HCT116 (cell line): ENCODE data around the gene CAT. TPM values are rescaled to one million over a fixed set of nuclear protein-coding genes. Genes with fewer than 3 reads are reported as not detected.

Source experiments
- ATAC-seq: fragments of 200-7000 bp; cut with Tn5 transposase; 2 replicates; pipeline ENCODE4 v1.9.1; 2020; ENCODE audit warnings: mild to moderate bottlenecking, moderate library complexity
- BruUV-seq: library from RNA; stranded (reverse); fragments of 400-500 nt; replicated peaks from 2 replicates; lab custom pipeline; 2021; lab: Mats Ljungman, UMichigan
- CTCF ChIA-PET: fragments of 300-600 bp; sonication (Branson Sonifier 250); formaldehyde crosslinking; loops from one replicate; lab custom pipeline; 2021; ENCODE audit warnings: antibody characterized with exemption; lab: Charles Lee
- POLR2A ChIA-PET: fragments of 300-600, 350-600 bp; sonication (Branson Sonifier 250); formaldehyde crosslinking; loops from one replicate; lab custom pipeline; 2021; ENCODE audit warnings: antibody characterized with exemption; lab: Charles Lee
- RAD21 ChIA-PET, 2 experiments: fragments of 300-600 bp; sonication (Branson Sonifier 250); formaldehyde crosslinking; loops; one replicate each; lab custom pipeline; 2023; ENCODE audit warnings: low total read pairs in 2 of 2; ENCODE audit not compliant: uncharacterized antibody in 2 of 2, unreplicated experiment in 2 of 2, low non-redundant PET in 1 of 2; lab: Charles Lee
- DNase-seq: peaks from one replicate; pipeline ENCODE4 v3.0.0-alpha.2; 2010; ENCODE audit warnings: low read depth, low spot score
- H2AFZ ChIP-seq: fragments of 200-600 bp; shearing (Covaris generic), sonication (generic); 2 replicates; pipeline ENCODE4 v1.6.1; 2017; ENCODE audit warnings: low read depth, mixed run types, mixed read lengths, antibody characterized with exemption, low read length; ENCODE audit not compliant: poor library complexity, severe bottlenecking
- H3K27ac ChIP-seq: 2 replicates; pipeline ENCODE4 v1.5.1; 2012; ENCODE audit warnings: low read depth, low read length
- H3K27me3 ChIP-seq: fragments of 200-600 bp; sonication (generic); 2 replicates; pipeline ENCODE4 v1.6.1; 2016; ENCODE audit warnings: mixed run types, low read length, mixed read lengths; ENCODE audit not compliant: insufficient read depth
- H3K36me3 ChIP-seq, 2 experiments: fragments of 200-500 bp in 1 of 2; fragments of 200-600 bp in 1 of 2; sonication (Bioruptor generic) in 1 of 2; sonication (generic) in 1 of 2; 2 replicates each; pipeline versions ENCODE4 v1.5.1 to v1.6.1; 2014 to 2016; ENCODE audit warnings: low read length in 2 of 2, inconsistent platforms in 1 of 2, mixed read lengths in 1 of 2, mixed run types in 1 of 2; ENCODE audit not compliant: insufficient read depth in 2 of 2, control insufficient read depth in 1 of 2
- H3K4me1 ChIP-seq, 2 experiments: fragments of 200-600 bp in 1 of 2; sonication (generic) in 1 of 2; 2 replicates each; pipeline versions ENCODE4 v1.5.1 to v1.6.1; 2012 to 2017; ENCODE audit warnings: low read length in 2 of 2, inconsistent platforms in 1 of 2, mild to moderate bottlenecking in 1 of 2, mixed read lengths in 1 of 2, mixed run types in 1 of 2, moderate library complexity in 1 of 2; ENCODE audit not compliant: insufficient read depth in 2 of 2, control insufficient read depth in 1 of 2
- H3K4me2 ChIP-seq: fragments of 200-600 bp; sonication (generic); 2 replicates; pipeline ENCODE4 v1.6.1; 2017; ENCODE audit warnings: mixed run types, low read length, mixed read lengths
- H3K4me3 ChIP-seq, 2 experiments: fragments of 200-600 bp in 1 of 2; sonication (generic) in 1 of 2; replicated peaks in 1 of 2; 2 replicates each; pipeline ENCODE4 v1.5.1; 2011 to 2016; ENCODE audit warnings: low read length in 2 of 2, control low read depth in 1 of 2, low read depth in 1 of 2, mild to moderate bottlenecking in 1 of 2, mixed read lengths in 1 of 2, mixed run types in 1 of 2
- H3K79me2 ChIP-seq: fragments of 200-600 bp; sonication (generic); 2 replicates; pipeline ENCODE4 v1.6.1; 2017; ENCODE audit warnings: mild to moderate bottlenecking, mixed run types, low read length, moderate library complexity, mixed read lengths; ENCODE audit not compliant: insufficient read depth
- H3K9ac ChIP-seq: fragments of 200-600 bp; sonication (generic); 2 replicates; pipeline ENCODE4 v1.6.1; 2016; ENCODE audit warnings: low read length, mixed read lengths
- H3K9me2 ChIP-seq: fragments of 200-600 bp; sonication (generic), shearing (Covaris generic); 2 replicates; pipeline ENCODE4 v1.6.1; 2017; ENCODE audit warnings: mixed run types, mild to moderate bottlenecking, moderate library complexity; ENCODE audit not compliant: insufficient read depth
- H3K9me3 ChIP-seq, 2 experiments: fragments of 200-500 bp in 1 of 2; fragments of 200-600 bp in 1 of 2; sonication (Bioruptor generic) in 1 of 2; sonication (generic) in 1 of 2; 2 replicates each; pipeline ENCODE4 v1.6.1; 2014 to 2017; ENCODE audit warnings: low read length in 2 of 2, mixed read lengths in 2 of 2, inconsistent platforms in 1 of 2, low read depth in 1 of 2, mild to moderate bottlenecking in 1 of 2, mixed run types in 1 of 2, moderate library complexity in 1 of 2; ENCODE audit not compliant: control insufficient read depth in 1 of 2, insufficient read depth in 1 of 2
- H4K20me1 ChIP-seq: fragments of 200-600 bp; sonication (generic), shearing (Covaris generic); 2 replicates; pipeline ENCODE4 v1.6.1; 2017; ENCODE audit warnings: mixed run types, mild to moderate bottlenecking, moderate library complexity; ENCODE audit not compliant: insufficient read depth
- CEBPB ChIP-seq: IDR thresholded peaks from 2 replicates; pipeline ENCODE4 v1.6.1; 2012; ENCODE audit warnings: low read depth
- EZH2 ChIP-seq: fragments of 200-600 bp; sonication (generic); IDR thresholded peaks from 2 replicates; pipeline ENCODE4 v1.6.1; 2017; ENCODE audit warnings: antibody characterized with exemption, mixed run types
- FOSL1 ChIP-seq: IDR thresholded peaks from 2 replicates; pipeline ENCODE4 v1.6.1; 2012; ENCODE audit warnings: low read depth
- POLR2A ChIP-seq: IDR thresholded peaks from 2 replicates; pipeline ENCODE4 v1.7.0; 2011; ENCODE audit warnings: borderline replicate concordance; ENCODE audit not compliant: insufficient read depth, insufficient read length; ENCODE audit errors: extremely low read depth
- POLR2AphosphoS5 ChIP-seq: IDR thresholded peaks from 2 replicates; pipeline ENCODE4 v1.6.1; 2011; ENCODE audit warnings: mild to moderate bottlenecking, low read depth, low read length, moderate library complexity
- REST ChIP-seq: IDR thresholded peaks from 2 replicates; pipeline ENCODE4 v1.6.1; 2012; ENCODE audit warnings: low read depth
- SP1 ChIP-seq: IDR thresholded peaks from 2 replicates; pipeline ENCODE4 v1.6.1; 2012; ENCODE audit warnings: low read depth
- ZNF274 ChIP-seq: fragments of 200-500 bp; sonication (Bioruptor generic); IDR thresholded peaks from 2 replicates; pipeline ENCODE4 v1.6.1; 2014; ENCODE audit warnings: mild to moderate bottlenecking, low read depth, low read length, inconsistent platforms
- intact Hi-C: fragments of 100-400 bp; cut with micrococcal nuclease; formaldehyde crosslinking; loops from 2 replicates; pipeline ENCODE4 v1.10.0; 2022
- total RNA-seq: library from RNA; stranded (reverse); gene quantifications from one replicate; pipeline ENCODE4 v1.2.1, GENCODE V29; 2021; ENCODE audit not compliant: unreplicated experiment
- TF ChIP-seq, protein P1 (sequence below): IDR thresholded peaks from 2 replicates; pipeline ENCODE4 v1.6.1; 2012

The CAT gene
- total RNA-seq, 1 experiment from 2014 or later, result 50.9 TPM

- ChIA-PET CTCF (interaction anchor here (1.7 kb wide), 1 partner anchor 19 kb away, joined by 4 read pairs; no protein-coding TSS in a partner anchor), POLR2A (no interaction called here), RAD21 (no interaction called here)
- Histone ChIP-seq H4K20me1 (no peaks in the 10 kb centered on the region), H3K27me3 (no peaks in the 10 kb centered on the region), H3K27ac (no peak overlapping the region), H3K9me3 (no peaks in the 10 kb centered on the region), H3K9ac (no peak overlapping the region), H2AFZ (no peak overlapping the region), H3K9me2 (no peaks in the 10 kb centered on the region), H3K79me2 (peaks cover 5% of the 10 kb centered on the region; the same call in 1 of the 2 replicates), H3K36me3 (peaks cover 4 to 27% of the 10 kb centered on the region in 2 experiments), H3K4me2 (no peak overlapping the region), H3K4me1 (no peaks in the 10 kb centered on the region), H3K4me3 (no peak overlapping the region)
- intact Hi-C loops, result no loop called here
- DNase-seq, result no peak
- TF ChIP-seq POLR2AphosphoS5 (no peak), SP1 (no peak), REST (no peak), EZH2 (no peak), POLR2A (no peak), CEBPB (no peak), FOSL1 (no peak), ZNF274 (no peak)
- TF ChIP-seq, protein P1, sequence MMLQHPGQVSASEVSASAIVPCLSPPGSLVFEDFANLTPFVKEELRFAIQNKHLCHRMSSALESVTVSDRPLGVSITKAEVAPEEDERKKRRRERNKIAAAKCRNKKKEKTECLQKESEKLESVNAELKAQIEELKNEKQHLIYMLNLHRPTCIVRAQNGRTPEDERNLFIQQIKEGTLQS, result no peak
- BruUV-seq, result no TSS peak
- ATAC-seq, result no peak
Measured at GRCh38 chr11:34449013-34449412, 10.3 kb downstream of the CAT start.
